Measurements from ENCODE around the gene CNTD1. TPM values are rescaled to one million over a fixed set of nuclear protein-coding genes. Genes with fewer than 3 reads are reported as not detected.
"Not testable (repeated sequence)": the region's sequence is repeated elsewhere in the genome, so short reads cannot be mapped to it uniquely, and the experiment has no call there.

CNTD1 gene
- total and polyA plus RNA-seq, 5 donors = 0.20 to 0.59 (median 0.53) TPM; not detected in 2

- WGBS = 54% methylated on average over 8 of the region's 8 CpGs
- H3K9me3 ChIP-seq (ENCODE audit: control insufficient read depth, low read length) = no peaks in the 10 kb centered on the region
- DNase-seq (peak; percentile 51 to 76 (median 72)), ATAC-seq (peak in 1 of 2 donors; percentile 2)
- H3K27ac ChIP-seq (ENCODE audit: low read length) = no peak overlapping the region
- intact Hi-C loops (cut with DNase I) = no loop called here
- no peaks in the 10 kb centered on the region for H3K27me3 ChIP-seq (ENCODE audit: control insufficient read depth, insufficient read depth)
- no peak overlapping the region for H3K4me3 ChIP-seq (ENCODE audit: low read length)
- H3K4me1 ChIP-seq (ENCODE audit: control insufficient read depth, insufficient read depth, low read length) = peaks cover 2% of the 10 kb centered on the region
These were observed 51.0 kb downstream of the CNTD1 start for GRCh38 chr17:42849451-42850181.

GRCh38 chr17:42850954-42851353 is 52.3 kb downstream of the CNTD1 start, which contains the start of gene AOC3:
TSS of gene AOC3 (plus strand) at chr17:42851199. CDS start at chr17:42851344, 145 bp downstream.
- no peaks in the 10 kb centered on the region for H3K27me3 ChIP-seq (ENCODE audit: control insufficient read depth, insufficient read depth)
- no peaks in the 10 kb centered on the region for H3K9me3 ChIP-seq (ENCODE audit: control insufficient read depth, low read length)
- peaks cover 2% of the 10 kb centered on the region for H3K4me1 ChIP-seq (ENCODE audit: control insufficient read depth, insufficient read depth, low read length)
- WGBS = 40% methylated on average over 9 of the region's 9 CpGs
- peak; percentile 52 to 58 for ATAC-seq
- DNase-seq = peak; percentile 69 to 87 (median 85)
- peak within 1 kb of the TSS; percentile 40 for H3K27ac ChIP-seq (ENCODE audit: low read length)
- intact Hi-C loops (cut with DNase I) = no loop called here
- H3K4me3 ChIP-seq (ENCODE audit: low read length) = peak within 1 kb of the TSS; percentile 37

- H3K9me3 ChIP-seq (ENCODE audit: control insufficient read depth, low read length); ATAC-seq; intact Hi-C loops (cut with DNase I); DNase-seq; H3K4me1 ChIP-seq (ENCODE audit: control insufficient read depth, insufficient read depth, low read length); H3K27me3 ChIP-seq (ENCODE audit: control insufficient read depth, insufficient read depth): not testable (repeated sequence)
- Histone ChIP-seq H3K4me3 (ENCODE audit: low read length) (peak overlapping the region; percentile 37), H3K27ac (ENCODE audit: low read length) (peak overlapping the region; percentile 40)
- 76% methylated on average over 23 of the region's 28 CpGs for WGBS
These were observed 52.9 kb downstream of the CNTD1 start for GRCh38 chr17:42851371-42852240.

GRCh38 chr17:42852351-42852750 is 53.7 kb downstream of the CNTD1 start:
- H3K4me1 ChIP-seq (ENCODE audit: control insufficient read depth, insufficient read depth, low read length) = peaks cover 2% of the 10 kb centered on the region
- intact Hi-C loops (cut with DNase I) = no loop called here
- no peaks in the 10 kb centered on the region for H3K9me3 ChIP-seq (ENCODE audit: control insufficient read depth, low read length)
- ATAC-seq = no peak
- peak overlapping the region; percentile 60 for H3K27ac ChIP-seq (ENCODE audit: low read length)
- H3K27me3 ChIP-seq (ENCODE audit: control insufficient read depth, insufficient read depth) = no peaks in the 10 kb centered on the region
- 83% methylated on average over 15 of the region's 15 CpGs for WGBS
- peak overlapping the region; percentile 2 for H3K4me3 ChIP-seq (ENCODE audit: low read length)
- DNase-seq = no peak

GRCh38 chr17:42853004-42853403 is 54.3 kb downstream of the CNTD1 start:
- Histone ChIP-seq H3K4me3 (ENCODE audit: low read length) (peak overlapping the region; percentile 2), H3K27ac (ENCODE audit: low read length) (peak overlapping the region; percentile 60), H3K9me3 (ENCODE audit: control insufficient read depth, low read length) (no peaks in the 10 kb centered on the region), H3K4me1 (ENCODE audit: control insufficient read depth, insufficient read depth, low read length) (peaks cover 2% of the 10 kb centered on the region), H3K27me3 (ENCODE audit: control insufficient read depth, insufficient read depth) (no peaks in the 10 kb centered on the region)
- peak in 1 of 3 donors; percentile 69 for DNase-seq
- ATAC-seq = peak; percentile 59 to 73
- WGBS = 46% methylated on average over 4 of the region's 4 CpGs
- intact Hi-C loops (cut with DNase I) = no loop called here

GRCh38 chr17:42853597-42853967 is 54.9 kb downstream of the CNTD1 start:
- ATAC-seq (no peak), DNase-seq (no peak)
- no peaks in the 10 kb centered on the region for H3K27me3 ChIP-seq (ENCODE audit: control insufficient read depth, insufficient read depth)
- peak overlapping the region; percentile 23 for H3K27ac ChIP-seq (ENCODE audit: low read length)
- H3K4me3 ChIP-seq (ENCODE audit: low read length) = peak overlapping the region; percentile 2
- 66% methylated on average over 5 of the region's 5 CpGs for WGBS
- no peaks in the 10 kb centered on the region for H3K9me3 ChIP-seq (ENCODE audit: control insufficient read depth, low read length)
- intact Hi-C loops (cut with DNase I) = no loop called here
- peaks cover 2% of the 10 kb centered on the region for H3K4me1 ChIP-seq (ENCODE audit: control insufficient read depth, insufficient read depth, low read length)

- DNase-seq (no peak), ATAC-seq (no peak)
- WGBS = 80% methylated on average over 15 of the region's 15 CpGs
- Histone ChIP-seq H3K4me1 (ENCODE audit: control insufficient read depth, insufficient read depth, low read length) (peaks cover 2% of the 10 kb centered on the region), H3K27ac (ENCODE audit: low read length) (peak overlapping the region; percentile 23), H3K4me3 (ENCODE audit: low read length) (peak overlapping the region; percentile 2), H3K27me3 (ENCODE audit: control insufficient read depth, insufficient read depth) (no peaks in the 10 kb centered on the region), H3K9me3 (ENCODE audit: control insufficient read depth, low read length) (no peaks in the 10 kb centered on the region)
- intact Hi-C loops (cut with DNase I) = no loop called here
These were observed 55.5 kb downstream of the CNTD1 start for GRCh38 chr17:42853968-42854790.

GRCh38 chr17:42855048-42855596 is 56.5 kb downstream of the CNTD1 start:
- intact Hi-C loops (cut with DNase I) = no loop called here
- Histone ChIP-seq H3K27ac (ENCODE audit: low read length) (no peak overlapping the region), H3K9me3 (ENCODE audit: control insufficient read depth, low read length) (no peaks in the 10 kb centered on the region), H3K27me3 (ENCODE audit: control insufficient read depth, insufficient read depth) (no peaks in the 10 kb centered on the region), H3K4me1 (ENCODE audit: control insufficient read depth, insufficient read depth, low read length) (peaks cover under 1% of the 10 kb centered on the region), H3K4me3 (ENCODE audit: low read length) (no peak overlapping the region)
- no peak for ATAC-seq
- no peak for DNase-seq
- WGBS = 79% methylated on average over 8 of the region's 8 CpGs

- H3K27me3 ChIP-seq (ENCODE audit: control insufficient read depth, insufficient read depth); H3K4me3 ChIP-seq (ENCODE audit: low read length); ATAC-seq; DNase-seq; H3K9me3 ChIP-seq (ENCODE audit: control insufficient read depth, low read length); intact Hi-C loops (cut with DNase I); H3K4me1 ChIP-seq (ENCODE audit: control insufficient read depth, insufficient read depth, low read length); H3K27ac ChIP-seq (ENCODE audit: low read length): not testable (repeated sequence)
- WGBS = 73% methylated on average over 7 of the region's 8 CpGs
These were observed 57.4 kb downstream of the CNTD1 start for GRCh38 chr17:42856093-42856492.

GRCh38 chr17:42856516-42856915 is 57.9 kb downstream of the CNTD1 start:
- H3K4me1 ChIP-seq (ENCODE audit: control insufficient read depth, insufficient read depth, low read length); intact Hi-C loops (cut with DNase I); H3K27me3 ChIP-seq (ENCODE audit: control insufficient read depth, insufficient read depth); H3K27ac ChIP-seq (ENCODE audit: low read length); ATAC-seq; H3K9me3 ChIP-seq (ENCODE audit: control insufficient read depth, low read length); H3K4me3 ChIP-seq (ENCODE audit: low read length): not testable (repeated sequence)
- DNase-seq = peak in 1 of 3 donors; percentile 68
- 60% methylated on average over 6 of the region's 8 CpGs for WGBS
